ENCODE results near the gene ARMC9.
A peak's percentile ranks its signal among the peaks of the same experiment; 100 is the strongest.
"Not testable (repeated sequence)": the region's sequence is repeated elsewhere in the genome, so short reads cannot be mapped to it uniquely, and the experiment has no call there.

The ARMC9 gene

DNA sequence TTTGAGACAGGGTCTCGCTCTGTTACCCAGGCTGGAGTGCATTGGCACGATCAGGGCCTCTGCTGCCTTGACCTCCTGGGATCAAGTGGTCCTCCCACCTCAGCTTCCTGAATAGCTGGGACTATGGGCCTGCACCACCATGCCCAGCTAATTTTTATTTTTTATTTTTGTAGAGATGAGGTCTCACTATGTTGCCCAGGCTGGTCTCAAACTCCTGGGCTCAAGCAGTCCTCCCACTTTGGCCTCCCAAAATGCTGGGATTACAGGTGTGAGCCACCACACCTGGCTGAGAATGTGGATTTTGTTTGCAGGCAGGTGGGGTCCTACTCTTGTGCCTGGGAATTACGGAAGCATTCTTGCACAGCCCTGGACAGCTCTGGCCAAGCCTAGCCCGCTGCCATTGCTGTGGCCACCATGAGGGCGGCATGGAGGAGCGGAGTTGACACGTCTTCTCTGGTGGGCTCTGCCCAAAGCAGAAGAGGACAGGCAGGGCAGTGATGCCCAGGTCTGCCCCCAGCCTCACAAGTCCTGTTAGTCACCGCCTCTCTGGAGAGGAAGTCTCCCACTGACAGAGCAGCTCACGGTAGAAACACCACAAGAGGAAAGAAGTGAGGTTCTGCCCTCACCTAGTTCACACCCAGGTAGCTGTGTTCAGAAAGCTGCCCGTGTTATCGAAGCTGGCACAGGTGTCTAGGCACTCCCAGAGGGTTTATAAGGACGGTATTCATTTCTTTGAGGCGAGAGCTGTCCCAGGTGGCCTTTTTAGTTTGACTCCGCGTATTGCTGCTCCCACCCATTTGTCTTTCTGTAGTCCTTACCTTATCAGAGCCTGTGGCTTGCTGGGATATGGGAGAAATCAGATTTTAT, 46.2 kb downstream of the ARMC9 start:
- DNase-seq (ENCODE audit: low spot score), result no peak

DNA sequence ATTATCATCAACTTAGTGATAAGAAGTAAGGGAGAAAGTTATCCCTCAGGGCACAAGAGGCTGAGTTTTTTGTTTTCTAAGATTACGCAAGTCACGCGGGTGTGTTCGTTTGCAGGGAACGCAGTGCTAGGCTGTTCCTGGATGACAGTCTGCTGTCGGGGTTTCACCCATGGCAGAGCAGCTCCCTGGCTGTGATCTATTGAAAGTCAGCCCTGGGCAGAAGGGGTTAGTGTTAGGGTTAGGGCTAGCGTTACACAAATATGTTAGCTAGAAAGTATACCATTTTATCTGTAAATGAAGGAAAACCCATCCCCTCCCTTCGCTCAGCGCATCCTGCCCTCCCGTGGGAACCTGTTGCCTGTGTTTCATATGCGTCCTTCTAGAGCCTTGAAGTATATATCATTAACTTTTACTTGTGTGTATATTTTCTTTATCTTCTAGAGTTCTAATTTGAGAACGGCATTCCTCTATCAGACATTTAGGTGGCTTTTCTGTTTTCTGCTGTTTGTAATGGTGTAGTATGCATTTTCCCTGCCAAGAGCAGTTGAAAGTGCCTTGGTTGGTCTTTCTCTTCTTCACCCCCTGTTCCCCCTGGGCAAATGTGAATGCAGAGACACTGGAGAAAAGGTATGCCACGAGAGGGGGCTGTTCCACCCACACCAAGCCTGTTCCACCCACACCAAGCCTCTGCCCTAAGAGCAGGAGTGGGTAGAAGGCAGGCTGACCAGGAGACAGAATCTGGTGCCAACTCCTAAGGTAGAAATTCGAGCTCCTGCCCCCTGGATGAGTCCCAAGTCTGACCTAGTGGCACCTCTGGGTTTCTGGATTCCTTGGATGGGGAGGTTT, 47.0 kb downstream of the ARMC9 start:
- DNase-seq (ENCODE audit: low spot score), result no peak

DNA sequence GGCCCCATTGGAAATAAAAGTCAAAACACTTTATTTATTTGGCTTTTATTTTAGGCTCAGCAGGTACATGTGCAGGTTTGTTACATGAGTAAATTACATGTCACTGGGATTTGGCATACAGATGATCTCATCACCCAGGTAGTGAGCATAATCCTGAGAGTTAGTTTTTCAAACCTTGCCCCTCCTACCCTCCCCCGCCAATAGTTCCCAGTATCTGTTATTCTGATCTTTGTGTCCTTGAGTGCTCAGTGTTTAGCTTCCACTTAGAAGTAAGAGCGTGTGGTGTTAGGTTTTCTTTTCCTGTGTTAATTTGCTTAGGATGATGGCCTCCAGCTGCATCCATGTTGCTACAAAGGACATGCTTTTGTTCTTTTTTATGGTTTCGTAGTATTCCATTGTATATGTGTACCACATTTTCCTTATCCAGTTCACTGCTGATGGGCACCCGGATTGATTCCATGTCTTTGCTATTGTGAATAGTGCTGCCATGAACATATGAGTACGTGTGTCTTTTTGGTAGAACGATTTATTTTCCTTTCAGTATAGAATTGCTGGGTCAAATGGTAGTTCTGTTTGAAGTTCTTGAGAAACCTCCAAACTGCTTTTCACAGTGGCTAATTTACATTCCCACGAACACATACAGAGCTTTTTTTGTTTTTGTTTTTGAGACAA, 47.9 kb downstream of the ARMC9 start:
- DNase-seq (ENCODE audit: low spot score), result no peak

DNA sequence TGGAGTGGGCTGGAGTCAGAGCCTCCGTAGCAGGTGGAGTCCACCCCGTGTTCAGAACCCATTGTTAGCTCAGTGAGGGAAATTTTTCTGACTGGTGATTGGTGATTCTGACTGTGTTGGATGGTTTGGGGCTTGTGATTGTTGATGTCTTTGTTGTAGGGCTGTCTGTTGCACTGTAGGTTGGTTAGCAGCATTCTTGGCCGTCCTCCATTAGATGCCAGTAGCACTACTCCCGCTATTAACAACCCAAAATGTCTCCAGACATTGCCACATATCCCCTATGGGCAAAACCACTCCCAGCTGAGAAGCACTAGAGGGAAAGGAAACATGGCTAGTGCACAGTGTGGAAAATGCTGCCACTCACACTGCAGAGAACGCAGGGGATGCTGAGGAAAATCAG, 51.7 kb downstream of the ARMC9 start:
- DNase-seq (ENCODE audit: low spot score), result no peak

DNA sequence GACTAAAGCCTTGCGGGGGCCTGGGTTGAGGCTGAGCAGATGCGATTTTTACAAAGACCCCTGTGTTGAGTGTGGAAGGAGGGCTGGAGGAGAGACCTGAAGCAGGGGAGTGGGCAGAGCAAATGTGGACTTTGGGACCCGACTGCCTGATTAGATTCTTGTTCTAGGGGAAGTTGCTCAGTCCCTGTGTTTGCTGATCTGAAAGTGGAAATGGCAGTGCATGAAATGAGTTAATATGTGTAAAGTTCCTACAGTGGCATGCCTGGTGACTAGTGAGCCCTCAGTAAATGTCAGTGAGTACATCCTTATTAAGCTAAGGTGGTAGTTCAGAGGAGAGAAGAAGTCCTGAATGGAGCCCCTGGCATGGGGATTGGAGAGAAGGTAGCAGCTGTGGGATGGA, 52.3 kb downstream of the ARMC9 start:
- no peak for DNase-seq (ENCODE audit: low spot score)

DNA sequence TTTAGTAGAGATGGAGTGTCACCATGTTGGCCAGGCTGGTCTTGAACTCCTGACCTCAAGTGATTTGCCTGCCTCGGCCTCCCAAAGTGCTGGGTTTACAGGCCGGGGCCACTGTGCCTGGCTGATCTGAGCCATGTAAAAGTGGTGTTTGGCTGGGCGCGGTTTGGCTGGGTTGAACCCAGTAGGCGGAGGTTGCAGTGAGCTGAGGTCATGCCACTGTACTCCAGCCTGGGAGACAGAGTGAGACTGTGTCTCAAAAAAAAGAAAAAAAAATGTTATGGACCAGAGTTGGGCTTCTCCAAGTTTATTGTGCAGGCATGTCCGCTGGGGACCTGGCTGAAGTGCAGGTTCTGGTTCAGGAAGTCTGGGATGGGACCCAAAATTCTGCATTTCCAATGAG, 54.9 kb downstream of the ARMC9 start:
- not testable (repeated sequence) for DNase-seq (ENCODE audit: low spot score)

DNA sequence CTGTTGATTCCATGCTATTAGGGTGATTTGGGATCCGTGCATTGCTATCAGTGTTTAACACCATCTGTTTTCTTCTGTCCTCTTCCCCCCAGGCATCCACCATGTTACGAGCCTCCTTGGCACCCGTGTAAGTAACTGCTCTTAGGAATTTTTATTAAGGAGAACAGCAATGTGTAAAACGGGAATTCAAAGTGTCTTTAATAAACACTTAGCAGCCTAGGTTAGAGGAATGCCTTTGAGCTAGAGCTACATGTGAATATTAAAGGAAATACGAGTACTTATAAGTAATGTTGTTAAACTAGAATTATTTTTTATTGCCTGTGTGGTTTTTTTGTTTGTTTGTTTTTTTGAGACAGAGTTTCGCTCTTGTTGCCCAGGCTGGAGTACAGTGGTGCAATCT, 58.1 kb downstream of the ARMC9 start:
- DNase-seq (ENCODE audit: low spot score), result no peak

DNA sequence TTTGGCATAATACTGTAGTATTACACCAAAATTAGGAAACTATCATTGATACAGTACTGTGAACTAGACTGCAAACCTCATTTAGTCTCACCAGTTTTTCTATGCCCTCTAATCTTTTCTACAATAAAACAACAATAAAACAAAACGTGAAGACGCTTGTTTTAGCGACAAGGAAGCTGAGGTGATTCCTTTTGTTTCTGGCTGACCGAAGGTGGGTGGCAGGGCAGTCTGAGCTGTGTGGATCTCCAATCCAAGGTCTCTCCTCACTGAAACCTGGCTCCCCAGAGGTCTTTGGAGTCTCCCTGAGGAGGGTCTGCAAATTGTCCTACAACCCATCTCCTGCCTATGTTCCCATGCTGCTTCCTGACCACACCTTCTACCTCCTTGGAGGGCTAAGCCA, 59.3 kb downstream of the ARMC9 start:
- DNase-seq (ENCODE audit: low spot score), result no peak

DNA sequence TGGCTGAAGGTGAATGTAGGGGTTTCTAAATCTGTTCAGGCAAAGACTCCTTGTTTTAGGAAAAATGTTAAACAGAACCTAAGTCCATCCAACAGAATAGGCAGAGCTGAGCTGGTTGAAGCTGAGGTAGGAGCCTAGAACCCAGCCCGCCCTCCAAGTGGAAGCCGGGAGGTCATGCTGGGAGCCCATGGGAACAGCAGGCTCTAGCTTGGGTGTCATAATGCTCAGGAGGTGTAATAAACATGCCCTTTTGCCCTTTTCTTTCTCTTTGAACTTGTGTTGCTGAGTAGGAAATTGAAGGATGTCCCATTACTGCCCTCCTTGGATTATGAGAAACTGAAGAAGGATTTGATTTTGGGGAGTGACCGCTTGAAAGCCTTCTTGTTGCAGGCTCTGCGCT, 60.3 kb downstream of the ARMC9 start:
- DNase-seq (ENCODE audit: low spot score), result no peak

DNA sequence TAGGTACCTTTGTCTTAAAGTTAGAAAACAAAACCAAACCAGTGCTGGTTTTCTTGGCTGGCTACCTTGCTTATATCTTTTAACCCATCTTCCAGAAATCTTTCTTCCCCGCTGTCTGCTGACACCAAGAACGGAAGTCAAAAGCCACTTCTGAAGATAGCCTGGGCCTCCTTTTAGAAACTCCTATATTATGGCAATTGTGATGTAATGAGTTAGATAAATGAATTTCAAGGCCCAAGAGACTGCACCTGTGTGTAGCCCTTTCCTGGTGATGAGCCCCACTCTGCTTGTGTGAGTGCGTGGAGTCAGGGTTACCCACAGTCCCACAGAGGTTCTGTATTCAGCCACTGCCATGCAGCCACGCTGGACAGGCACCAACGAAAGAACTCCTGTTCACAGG, 60.7 kb downstream of the ARMC9 start:
- no peak for DNase-seq (ENCODE audit: low spot score)

DNA sequence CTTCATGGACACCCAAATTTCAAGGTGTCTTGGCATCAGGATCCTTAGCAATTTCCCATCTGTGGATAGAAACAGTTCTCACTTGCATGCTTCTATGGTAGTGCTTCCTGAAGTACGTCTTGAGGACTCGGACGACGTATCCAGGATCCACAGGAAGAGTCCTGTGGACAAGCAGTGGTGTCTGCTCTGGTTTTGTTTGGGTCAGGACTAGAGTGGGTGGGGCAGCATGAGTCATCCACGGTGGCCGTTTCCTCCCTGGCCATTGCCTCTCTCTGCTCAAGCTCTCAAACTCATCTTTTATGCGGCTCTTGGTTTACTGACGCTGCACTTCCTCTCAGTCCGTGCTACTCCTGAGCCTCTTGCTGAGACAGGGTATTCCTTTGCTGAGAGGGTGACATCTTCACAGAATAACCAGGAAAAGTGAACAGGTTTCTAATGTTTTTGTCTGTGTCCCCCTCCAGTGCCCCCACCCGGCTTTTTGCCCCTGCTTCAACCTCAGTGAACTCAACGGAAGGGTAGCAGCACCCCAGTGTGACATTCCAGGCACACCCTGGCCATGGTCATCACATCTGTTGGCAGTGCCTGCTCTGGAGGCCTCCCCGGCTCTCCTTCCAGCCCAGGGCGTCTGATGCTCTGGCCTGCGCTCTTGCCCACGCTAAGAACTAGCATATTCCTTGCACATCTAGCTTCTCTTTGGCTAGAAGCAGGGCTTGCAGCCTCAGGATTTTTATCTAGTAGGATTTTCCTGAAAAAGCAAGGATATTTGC, 62.2 kb downstream of the ARMC9 start:
- peak; percentile 17 for DNase-seq (ENCODE audit: low spot score)

DNA sequence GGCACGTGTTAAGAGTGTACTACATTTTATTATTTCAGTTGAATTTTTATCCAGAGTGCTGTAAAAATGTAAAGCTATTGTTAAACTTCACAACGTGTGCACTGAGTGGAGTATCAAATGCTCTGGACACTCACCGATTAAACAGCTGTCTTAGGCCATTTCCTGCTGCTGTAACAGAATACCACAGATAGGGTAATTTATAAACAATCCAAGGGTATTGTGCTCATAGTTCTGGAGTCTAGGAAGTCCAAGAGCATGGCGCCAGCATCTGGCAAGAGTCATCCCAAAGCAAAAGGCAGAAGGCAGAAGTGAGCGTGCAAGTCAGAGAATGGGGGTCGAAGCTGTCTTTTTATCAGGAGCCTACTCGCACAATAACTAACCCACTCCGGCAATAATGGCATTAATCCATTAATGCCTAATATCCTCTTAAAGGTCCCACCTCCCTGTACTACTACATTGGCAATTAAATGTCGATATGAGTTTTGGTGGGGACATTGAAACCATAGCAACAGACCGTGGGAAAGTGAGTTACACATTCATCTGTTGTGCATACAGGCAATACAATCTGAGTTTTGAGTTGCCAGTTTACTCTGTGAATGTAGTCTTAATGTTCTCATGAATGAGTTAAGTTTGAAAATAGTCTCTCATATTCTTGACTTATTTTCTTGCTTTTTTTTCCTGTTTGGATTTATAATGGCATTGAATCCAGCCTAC, 64.8 kb downstream of the ARMC9 start:
- no peak for DNase-seq (ENCODE audit: low spot score)

DNA sequence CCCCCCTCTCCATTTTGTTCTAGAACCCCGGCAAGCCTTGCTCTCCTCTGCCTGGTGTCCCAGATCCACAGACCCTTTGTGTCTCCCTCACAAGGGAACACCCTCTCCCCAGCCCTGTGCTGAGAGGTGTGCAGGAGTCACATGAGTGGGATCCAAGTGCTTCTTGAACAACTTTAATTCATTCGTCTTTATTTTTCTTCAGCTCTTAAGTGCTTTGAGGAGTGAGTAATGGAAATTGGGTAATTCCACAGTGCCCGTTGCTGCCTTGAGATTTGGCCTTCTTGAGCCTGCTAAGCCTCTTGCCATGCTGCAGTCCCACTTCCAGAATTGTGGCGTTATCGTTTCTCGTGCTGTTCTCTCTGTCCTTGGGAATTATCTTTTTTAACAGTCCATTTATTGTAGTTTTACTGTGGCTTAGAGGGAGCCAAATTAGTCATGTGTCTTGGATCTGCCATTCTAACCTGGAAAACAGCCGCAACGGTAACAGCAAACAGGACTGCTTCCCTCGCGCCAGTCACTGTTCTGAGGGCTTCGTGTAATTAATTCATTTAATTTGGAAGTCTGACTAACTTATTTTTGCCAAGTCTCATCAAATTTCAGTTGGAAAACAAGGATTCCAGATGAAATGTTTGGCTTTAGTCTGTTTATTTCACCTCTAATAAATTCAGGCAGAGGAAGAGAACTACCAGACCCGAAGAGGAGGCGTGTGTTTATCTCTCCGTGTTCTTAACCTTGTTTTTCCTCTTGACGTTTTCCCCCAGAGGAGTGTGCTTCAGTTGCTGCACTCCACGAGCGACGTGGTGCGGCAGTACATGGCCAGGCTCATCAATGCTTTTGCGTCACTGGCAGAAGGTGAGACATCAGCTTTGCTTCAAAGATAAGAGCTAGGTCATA, 72.0 kb downstream of the ARMC9 start:
- no peak for DNase-seq (ENCODE audit: low spot score)

DNA sequence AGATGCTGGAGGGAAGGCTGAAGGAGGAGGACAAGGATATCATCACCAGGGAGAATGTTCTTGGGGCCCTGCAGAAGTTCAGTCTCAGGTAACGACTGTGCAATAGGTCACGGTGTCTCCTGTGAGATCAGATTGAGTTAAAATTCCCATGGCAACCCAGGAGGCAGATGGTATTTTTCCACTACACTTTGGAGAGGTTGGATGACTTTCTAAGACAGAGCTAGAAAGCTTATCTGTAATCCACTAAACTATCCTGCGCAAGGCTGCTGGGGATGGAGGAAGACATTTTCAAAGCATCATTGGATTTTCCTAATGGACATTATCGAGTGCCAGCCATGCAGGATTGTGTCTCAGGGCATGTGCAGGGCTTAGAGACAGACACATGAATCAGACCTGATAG, 74.6 kb downstream of the ARMC9 start:
- DNase-seq (ENCODE audit: low spot score), result no peak

DNA sequence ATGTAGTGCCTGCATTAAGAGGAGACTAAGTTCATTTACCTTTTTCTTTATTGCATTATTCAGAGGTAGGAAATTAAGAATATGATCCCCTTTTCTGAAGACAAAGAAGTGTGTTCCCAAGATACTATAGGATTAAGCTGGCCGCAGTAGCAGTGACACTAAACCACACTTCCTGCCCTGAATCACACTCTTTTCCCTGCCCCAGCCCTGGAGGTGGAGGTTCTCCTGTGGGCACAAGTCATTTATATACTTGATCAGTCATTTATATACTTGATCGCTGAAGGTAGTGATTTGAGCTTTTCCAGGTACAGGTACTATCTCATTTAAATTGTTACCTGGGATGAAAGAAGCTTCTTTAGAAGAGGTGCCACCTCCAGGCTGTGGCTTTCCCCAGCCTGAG, 78.6 kb downstream of the ARMC9 start:
- no peak for DNase-seq (ENCODE audit: low spot score)

DNA sequence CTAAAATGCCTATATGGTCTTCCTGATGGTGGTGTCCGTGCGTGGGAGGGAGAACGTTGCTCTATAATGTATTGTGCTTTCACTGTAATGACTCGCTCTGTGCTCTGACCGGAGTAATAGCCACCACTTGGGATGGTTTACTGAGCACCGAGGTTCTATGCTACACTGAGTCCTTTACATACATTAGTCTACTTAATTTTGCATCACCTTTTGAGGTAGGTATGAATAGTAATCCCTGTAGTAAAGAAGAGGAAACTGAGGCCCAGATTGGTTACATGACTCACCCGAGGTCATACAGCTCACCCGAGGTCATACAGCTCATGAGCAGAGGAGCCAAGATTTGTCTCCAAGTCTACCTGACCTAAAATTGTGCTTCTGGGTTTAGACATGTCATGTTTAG, 79.5 kb downstream of the ARMC9 start:
- DNase-seq (ENCODE audit: low spot score), result no peak

DNA sequence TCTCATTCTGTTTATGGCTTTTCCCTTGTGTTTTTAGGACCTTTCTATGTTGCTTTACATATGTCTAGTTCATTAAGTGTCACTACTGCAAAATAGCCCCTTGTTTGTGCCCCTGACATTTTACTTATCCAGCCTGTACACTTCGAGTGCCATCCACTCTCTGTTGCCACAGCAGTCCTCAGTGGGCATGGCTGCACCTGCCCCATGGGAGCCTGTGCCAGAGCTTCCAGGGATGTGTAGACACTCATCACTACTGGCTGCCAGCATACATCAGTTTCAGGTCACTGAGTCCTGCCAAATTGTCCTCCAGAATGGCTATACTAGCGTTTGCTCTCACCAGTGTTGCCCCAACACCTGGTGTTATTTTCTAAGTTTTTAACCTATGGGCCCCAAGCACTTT, 80.4 kb downstream of the ARMC9 start:
- DNase-seq (ENCODE audit: low spot score), result no peak

DNA sequence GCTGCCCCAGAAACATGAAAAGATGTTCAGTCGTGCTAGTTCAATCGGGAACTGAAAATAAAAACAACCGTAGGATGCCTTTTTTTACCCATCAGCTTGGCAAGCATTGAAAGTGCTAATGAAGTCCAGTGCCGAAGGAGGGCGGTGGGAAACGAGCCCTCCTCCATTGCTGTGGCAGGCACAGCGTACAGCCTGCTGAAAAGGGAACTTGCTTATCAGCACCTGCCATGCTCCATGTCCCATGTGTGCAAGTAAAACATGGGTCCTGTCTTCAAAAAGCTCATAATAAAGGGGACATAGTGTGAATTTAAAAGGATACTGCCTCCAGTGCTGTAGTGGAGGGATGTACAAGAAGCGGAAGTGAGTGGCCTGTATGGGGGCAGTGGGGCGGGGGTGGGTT, 82.4 kb downstream of the ARMC9 start:
- no peak for DNase-seq (ENCODE audit: low spot score)

DNA sequence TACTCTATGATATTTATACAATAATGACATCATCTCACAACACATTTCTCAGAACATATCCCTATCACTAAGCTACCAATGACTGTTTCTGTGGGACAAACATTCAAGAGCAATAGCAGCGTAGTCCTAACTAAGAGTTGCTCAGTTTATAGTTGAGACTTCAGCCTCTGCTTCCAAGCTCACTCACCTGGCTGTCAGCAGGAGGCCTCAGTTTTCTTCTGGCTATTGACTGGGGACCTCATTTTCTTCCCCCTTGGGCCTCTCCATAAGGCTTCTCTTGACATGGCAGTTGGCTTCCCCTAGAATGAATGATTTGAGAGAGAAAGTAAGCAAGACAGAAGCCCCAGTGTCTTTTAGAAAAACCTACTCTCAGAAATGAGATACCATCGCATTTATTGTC, 85.9 kb downstream of the ARMC9 start:
- no peak for DNase-seq (ENCODE audit: low spot score)

DNA sequence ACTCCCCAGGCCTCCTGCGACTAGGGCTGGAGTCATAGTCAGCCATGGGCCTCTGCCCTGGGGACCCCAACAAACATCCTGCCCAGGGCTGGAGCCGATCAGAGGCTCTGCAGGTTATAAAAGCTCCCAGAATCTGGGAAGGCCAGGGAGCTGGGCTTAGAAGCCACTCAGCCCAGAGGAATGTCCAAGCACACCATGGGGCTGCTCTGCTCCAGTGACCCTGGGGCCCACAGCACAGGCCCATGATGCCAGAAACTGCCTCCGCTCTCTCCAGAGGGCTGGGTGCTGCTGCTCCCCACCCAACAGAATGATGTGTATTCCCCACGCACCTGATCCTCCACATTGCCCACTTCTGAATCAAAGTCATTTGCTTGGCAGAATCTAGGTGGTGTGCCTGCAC, 88.5 kb downstream of the ARMC9 start:
- DNase-seq (ENCODE audit: low spot score), result no peak

Data from SW480 (cell line).